Colon (tissue), 2 donors: Measurements from ENCODE around the gene MFSD8.
"Not testable (repeated sequence)": the region's sequence is repeated elsewhere in the genome, so short reads cannot be mapped to it uniquely, and the experiment has no call there.

Experiments
- FAIRE-seq: peaks from 2 replicates; lab custom pipeline; 2012; peaks lifted over from hg19 to GRCh38; lab: Jason Lieb, UNC
- donor health status: control.
- donor health status: control.

The MFSD8 gene, protein sequence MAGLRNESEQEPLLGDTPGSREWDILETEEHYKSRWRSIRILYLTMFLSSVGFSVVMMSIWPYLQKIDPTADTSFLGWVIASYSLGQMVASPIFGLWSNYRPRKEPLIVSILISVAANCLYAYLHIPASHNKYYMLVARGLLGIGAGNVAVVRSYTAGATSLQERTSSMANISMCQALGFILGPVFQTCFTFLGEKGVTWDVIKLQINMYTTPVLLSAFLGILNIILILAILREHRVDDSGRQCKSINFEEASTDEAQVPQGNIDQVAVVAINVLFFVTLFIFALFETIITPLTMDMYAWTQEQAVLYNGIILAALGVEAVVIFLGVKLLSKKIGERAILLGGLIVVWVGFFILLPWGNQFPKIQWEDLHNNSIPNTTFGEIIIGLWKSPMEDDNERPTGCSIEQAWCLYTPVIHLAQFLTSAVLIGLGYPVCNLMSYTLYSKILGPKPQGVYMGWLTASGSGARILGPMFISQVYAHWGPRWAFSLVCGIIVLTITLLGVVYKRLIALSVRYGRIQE

DNA sequence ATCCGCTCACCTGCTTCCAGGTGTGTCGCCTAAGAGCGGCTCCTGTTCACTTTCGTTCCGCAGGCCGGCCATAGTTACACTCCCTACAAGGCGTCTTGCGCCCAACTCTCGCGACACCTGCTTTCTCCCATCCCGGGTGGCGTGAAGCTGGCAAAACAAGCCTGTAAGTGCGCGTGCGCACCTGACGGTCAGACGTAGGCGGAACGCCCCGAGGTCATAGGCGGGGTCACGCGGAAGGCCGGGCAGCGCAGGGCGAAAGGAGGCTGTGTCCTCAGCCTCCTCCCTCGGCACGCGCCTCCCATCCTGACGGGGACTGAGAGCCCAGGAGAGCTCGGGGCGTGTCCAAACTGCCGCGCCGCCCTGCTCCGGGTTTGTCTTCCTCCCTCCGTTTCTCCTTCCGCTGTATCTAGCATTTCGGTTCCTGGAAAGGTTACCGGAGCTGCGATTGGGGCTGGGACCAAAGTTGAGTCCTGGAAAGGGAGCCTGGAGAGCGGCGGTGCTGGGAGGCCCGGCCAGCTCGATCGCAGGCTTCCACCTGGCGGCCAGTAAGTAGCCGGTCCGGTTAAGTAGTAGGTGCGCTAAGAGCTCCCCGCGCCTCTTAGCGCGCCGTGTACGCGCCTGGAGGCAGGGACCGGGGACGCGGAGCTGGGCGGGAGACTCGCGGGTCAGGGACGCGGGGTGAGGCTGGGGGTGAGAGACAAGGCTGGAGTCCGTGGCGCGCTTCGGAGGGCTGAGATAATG is at the start of gene MFSD8, which contains the start of gene ABHD18:
Gene MFSD8, minus strand, starts transcription at position 112 of the 741 bp plus-strand sequence. Its CDS starts 40 bp downstream, at position 72.
Gene ABHD18, plus strand, starts transcription at position 345 of the 741 bp plus-strand sequence. CDS start 17,550 bp downstream, outside the sequence.
- FAIRE-seq, result peak; percentile 69

DNA sequence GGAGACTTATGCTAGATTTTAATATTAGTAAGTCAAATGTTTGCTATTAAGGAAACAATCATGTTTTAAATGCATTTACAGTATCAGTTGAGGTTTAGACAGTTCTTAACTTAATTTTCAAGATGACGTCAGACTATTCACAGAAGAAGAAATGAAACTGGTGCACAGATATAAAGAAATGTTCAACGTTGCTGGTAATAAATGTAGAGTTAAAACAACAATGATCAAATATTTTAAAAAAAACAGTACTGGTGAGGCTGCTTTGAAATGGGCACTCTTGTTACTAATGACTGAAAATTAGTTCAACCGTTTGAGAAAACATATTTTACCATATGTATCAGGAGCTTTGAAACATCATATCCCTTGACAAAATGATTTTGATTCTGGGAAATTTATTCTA is 44.5 kb upstream of the MFSD8 start:
- no peak for FAIRE-seq

DNA sequence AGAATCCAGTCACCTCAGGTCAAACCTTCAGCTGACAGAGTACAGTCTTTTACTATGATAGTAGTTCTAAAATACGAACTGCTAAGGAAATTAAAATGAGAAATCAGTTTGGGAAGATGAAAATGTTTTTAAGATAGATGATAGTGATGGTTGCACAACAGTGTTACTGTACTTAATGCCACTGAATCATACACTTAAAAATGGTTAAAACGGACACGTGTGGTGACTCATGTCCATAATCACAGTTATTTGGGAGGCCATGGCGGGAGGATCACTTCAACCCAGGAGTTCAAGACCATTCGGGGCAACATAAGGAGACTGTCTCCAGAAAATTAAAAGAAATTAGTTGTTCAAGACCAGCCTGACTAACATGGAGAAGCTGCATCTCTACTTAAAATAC is 41.6 kb upstream of the MFSD8 start:
- no peak for FAIRE-seq

DNA sequence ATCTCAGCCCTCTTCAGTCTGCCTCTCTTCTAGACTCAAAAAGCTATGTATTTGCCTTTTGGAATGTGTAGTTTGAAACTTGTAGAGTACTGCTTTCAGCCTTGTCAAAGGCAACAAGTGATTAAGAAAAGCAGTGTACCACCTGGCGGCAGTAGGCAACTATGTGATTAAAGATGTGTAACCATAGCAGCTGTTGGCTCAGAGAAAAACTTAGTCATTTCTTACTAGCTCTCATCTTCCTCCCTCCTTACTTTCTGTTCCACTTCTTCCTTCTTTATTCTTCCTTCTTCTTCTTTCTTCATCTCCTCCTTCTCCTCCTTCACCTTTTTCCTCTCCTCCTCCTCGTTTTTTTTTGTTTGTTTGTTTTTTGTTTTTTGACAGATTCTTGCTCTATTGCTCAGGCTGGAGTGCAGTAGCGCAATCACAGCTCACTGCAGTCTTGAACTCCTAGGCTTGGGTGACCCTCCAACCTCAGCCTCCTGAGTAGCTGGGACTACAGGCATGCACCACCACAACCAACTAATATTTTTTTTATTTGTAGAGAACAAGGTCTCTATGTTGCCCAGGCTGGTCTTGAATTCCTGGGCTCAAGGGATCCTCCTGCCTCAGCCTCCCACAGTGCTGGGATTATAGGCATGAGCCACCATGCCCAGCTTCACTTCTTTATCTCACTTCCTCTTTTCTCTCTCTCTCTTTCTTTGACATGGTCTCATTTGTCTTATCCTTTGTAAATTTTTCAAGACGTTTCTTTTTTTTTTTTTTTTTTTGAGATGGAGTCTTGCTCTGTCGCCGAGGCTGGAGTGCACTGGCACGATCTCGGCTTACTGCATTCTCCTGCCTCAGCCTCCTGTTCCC is 32.8 kb upstream of the MFSD8 start:
- FAIRE-seq, result no peak

DNA sequence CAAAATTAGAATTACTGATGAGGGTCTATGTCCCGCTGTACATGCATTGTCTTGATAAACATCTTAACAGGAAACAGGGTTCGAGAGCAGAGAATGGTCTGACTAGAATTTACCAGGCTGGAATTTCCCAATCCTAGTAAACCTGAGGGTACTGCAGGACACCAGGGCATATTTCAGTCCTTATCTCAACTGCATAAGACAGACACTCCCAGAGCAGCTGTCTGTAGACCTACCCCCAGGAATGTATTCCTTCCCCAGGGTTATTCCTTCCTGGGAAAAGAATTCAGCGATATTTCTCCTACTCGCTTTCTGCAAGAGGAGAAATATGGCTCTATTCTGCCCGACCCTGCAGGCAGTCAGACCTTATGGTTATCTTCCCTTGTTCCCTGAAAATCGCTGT is 31.5 kb upstream of the MFSD8 start:
- not testable (repeated sequence) for FAIRE-seq

DNA sequence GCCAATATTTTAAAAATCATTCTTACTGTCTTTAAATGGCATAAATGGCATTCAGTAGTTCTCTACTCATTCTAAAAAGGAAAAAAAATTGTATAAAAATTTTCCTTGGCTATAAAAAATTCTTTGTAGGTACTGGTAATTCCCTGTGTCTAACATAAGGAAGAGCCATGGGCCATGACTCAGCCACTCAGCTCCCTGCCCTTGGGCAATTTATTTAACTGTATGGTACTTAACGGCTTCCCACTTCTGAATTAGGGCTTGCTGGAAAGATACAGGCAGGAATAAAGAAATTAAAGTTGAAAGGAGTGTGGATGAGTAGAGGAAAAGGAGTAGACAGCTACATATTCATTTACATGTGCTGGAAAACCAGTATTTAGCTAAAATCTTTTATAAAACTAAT is 30.8 kb upstream of the MFSD8 start:
- FAIRE-seq, result no peak

DNA sequence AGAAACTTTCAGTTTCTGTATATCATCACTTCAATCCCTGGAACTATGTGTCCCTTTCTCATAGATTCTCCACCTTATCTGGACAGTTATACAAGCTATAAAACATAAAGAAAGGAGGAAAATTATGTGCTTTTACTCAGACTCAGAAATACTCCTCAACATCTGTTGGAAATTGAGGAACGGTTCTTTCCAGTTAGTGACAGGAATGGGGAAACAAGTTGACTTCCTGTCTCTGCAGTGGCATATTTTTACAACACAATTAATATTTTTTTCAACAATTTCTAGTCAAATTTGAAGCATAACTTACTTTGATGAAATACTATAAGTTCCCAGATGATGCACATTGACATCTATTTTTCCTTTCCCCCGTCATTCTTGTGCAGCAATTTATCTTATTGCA is 28.2 kb upstream of the MFSD8 start:
- FAIRE-seq, result no peak

DNA sequence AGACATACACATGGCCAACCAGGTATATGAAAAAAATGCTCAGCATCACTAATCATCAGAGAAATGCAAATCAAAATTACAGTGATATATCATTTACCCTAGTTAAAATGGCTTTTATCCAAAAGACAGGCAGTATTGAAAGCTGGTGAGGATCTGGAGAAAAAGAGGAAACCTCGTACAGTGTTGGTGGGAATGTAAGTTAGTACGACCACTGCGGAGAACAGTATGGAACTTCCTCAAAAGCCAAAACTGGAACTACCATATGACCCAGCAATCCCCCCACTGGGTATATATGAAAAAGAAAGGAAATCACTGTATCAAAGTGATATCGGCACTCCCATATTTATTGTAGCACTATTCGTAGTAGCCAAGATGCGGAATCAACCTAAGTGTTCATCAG is 23.7 kb upstream of the MFSD8 start:
- FAIRE-seq, result no peak

DNA sequence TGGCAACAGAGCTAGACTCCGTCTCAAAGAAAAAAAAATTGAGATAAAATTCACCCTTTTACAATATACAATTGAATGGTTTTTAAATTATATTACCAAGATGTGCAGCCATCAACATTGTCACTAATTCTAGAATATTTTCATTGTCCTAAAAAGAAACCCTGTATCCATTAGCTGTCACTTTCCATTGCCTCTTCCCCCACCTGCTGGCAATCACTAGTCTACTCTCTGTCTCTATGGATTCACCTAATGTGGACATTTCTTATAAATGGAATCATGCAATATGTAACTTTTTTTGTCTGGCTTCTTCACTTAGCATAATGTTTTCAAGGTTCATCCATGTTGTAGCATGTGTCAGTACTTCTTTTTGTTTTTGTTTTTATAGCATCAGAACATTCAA is 21.0 kb upstream of the MFSD8 start:
- no peak for FAIRE-seq

DNA sequence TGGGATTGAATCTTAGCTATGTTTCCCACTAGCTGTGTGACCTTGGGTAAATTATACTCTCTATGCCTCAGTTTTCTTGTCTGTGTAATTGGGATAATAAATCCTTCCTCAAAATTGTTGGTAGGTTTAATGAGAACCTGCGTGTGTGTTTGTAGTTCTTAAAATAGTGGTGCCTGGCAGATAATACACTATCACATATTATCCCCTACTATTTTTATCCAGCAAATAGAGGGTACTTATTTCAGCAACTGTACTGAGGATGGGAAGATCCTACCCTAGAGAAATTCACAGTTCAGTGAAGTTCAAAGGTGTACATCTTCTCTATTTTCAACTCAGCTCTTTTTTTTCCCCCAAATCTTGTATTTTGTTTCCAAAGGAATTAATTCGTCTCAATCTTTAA is 17.5 kb upstream of the MFSD8 start:
- no peak for FAIRE-seq

DNA sequence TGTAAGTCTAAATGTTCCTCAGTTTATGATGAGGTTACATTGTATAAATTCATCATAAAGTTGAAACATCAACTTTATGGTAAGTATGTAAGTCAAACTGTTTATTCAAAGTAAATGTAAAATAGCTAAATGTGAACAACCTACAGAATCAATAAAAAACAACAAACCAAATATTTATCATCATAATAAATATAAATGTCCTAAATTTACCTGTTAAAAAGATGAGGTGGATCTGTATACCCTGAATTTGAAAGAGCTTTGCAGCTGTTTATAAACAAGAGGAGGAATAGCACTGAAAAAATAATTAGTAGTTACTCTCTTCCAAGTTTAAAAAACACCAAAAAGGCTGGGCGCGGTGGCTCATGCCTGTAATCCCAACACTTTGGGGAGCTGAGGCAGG is 14.0 kb upstream of the MFSD8 start:
- FAIRE-seq, result peak; percentile 41

DNA sequence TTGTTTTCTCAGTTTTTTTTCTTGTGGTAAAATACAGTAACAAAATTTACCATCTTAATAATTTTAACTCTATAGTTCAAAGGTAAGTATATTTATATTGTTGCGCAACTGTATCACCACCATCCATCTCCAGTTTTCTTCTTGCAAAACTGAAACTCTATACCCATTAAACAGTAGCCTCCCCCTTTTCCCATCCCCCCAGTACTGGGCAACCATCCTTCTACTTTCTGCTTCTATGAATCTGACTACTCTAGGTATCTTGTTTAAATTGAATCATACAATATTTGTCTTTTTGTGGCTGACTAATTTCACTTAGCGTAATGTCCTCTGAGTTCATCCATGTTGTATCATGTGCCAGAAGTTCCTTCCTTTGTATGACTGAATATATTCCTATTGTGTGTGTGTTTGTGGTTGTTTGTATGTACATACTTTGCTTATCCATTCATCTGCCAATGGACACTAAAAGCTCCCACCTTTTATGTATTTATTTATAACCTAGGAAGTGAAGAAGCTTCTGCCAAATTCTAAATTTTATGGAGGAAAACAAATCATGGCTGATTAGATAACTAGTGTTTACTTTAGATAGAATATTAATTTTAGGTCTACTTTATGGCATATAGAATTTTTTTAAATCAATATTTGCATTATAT is 10.3 kb upstream of the MFSD8 start:
- no peak for FAIRE-seq

DNA sequence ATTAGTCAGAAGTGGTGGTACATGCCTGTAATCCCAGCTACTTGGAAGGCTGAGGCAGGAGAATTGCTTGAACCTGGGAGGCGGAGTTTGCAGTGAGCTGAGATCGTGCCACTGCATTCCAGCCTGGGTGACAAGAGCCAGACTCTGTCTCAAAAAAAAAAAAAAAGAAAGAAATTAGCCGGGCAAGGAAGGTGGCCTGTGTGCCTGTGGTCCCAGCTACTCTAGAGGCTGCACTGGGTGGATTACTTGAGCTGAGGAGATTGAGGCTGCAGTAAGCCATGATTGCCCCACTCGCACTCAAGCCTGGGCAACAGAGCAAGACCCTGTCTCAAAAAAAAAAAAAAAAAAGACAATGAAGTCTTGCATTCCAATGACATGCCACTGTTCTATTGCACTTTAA is 6.0 kb upstream of the MFSD8 start:
- FAIRE-seq, result not testable (repeated sequence)

DNA sequence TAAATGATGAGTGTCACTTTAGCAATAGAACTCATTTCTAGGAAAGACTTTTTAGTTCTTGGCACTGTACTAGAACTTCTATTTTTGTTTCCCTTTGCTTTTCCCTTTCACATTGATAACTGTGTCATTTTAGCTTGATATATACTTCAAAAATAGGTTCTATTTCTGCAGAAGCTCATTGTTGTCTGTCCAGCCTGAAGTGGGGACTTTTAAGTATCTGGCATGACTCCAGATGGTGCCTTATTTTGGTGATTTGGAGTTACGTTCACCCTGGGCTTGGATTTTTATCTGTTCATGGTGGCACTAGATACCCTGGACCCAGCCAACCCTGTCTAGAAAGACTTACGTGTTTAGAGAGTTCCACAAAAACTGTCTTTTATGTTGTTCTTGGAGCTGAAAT is 3.6 kb upstream of the MFSD8 start:
- FAIRE-seq, result no peak

DNA sequence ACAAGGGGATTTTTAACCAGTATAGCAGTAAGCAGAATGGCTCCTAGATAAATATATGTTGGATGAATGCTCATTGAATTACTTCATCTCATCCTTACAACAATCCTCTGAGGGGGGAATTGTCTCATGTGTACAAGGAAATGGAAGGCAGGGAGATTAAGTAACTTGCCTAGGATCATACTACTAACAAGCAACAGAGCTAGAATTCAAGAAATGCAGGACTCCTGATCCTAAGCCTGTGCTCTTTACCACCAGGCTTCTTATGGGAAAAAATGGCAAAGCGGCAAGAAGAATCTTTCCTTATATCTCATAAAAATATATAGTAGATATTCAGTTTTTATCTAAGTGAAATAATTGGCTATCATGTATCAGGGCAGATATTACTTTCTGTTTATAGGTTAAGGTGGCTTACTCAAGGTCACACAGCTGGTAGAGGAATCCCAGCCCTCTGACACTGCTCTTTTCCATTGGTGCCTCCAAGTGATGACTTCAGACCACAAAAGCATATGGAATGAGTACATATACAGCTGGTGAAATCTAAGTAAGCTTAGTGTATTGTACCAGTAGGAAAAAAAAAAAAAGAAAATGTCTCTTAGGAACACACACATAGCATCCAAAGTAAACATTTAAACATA is 2.3 kb upstream of the MFSD8 start:
- no peak for FAIRE-seq

DNA sequence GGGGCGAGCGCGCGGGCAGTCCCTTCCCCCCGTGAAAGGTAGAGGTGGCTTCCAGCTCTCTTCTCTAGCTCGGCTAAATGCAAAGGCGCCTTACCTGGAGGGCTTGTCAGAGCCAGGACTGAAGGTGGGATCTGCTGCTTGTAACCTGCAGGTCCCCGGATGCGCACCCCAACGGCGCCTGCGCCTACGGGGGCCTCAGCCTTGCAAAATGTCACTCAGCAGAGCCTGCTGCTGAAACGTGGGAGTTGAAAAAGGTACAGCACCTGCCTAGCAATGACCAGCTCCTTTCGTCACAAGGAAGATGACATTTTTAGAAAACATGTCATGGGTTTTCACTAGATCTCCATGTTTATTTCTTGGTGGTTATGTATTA is 816 bp upstream of the MFSD8 start:
- FAIRE-seq, result no peak

DNA sequence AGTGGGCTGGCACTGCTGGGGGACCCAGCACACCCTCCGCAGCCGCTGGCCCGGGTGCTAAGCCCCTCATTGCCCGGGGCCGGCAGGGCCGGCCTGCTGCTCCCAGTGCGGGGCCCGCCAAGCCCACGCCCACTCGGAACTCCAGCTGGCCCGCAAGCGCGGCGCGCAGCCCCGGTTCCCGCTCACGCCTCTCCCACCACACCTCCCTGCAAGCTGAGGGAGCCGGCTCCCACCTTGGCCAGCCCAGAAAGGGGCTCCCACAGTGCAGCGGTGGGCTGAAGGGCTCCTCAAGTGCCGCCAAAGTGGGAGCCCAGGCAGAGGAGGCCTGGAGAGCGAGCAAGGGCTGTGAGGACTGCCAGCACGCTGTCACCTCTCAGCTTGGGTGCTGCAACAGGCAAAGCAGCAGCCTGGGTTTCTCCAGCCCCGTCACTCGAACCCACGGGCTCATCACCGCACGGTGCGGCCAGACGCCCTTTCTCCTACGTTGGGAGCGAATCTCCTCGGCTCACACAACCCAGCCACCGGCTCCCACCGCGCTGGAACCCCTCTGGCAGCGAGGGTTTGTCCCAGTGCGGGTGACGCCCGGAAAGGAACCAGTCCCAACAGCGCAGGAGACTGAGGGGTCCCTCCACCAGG is 429 bp downstream of the MFSD8 start:
- not testable (repeated sequence) for FAIRE-seq

DNA sequence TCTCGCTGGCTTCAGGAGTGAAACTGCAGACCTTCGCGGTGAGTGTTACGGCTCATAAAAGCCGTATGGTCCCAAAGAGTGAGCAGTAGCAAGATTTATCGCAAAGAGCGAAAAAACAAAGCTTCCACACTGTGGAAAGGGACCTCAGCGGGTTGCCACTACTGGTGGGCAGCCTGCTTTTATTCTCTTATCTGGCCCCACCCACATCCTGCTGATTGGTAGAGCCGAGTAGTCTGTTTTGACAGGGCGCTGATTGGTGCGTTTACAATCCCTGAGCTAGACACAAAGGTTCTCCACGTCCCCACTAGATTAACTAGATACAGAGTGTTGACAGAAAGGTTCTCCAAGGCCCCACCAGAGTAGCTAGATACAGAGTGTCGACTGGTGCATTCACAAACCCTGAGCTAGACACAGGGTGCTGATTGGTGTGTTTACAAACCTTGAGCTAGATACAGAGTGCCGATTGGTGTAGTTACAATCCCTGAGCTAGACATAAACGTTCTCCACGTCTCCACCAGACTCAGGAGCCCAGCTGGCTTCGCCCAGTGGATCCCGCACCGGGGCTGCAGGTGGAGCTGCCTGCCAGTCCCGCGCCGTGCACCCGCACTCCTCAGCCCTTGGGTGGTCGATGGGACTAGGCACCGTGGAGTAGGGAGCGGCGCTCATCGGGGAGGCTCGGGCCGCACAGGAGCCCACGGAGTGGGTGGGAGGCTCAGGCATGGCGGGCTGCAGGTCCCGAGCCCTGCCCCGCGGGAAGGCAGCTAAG is 1.2 kb downstream of the MFSD8 start:
- FAIRE-seq, result not testable (repeated sequence)

DNA sequence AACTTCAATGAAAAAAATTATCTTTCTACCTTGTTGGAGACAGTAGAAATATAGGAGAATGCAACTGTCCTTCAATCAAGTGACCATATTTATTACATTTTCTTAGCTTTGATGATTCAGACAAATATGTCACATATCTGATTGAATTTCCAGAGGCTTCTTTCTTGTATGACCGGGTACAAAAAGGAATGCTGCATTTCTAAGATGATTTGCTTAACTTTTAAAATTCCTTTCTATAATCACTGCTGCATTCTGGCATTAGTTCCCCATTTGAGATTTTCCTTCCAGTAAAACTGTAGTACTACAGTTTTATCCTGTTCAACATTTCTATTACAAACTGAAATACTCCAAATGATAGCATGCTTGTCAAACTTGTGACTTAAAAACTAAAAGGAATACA is 5.2 kb downstream of the MFSD8 start:
- FAIRE-seq, result no peak

DNA sequence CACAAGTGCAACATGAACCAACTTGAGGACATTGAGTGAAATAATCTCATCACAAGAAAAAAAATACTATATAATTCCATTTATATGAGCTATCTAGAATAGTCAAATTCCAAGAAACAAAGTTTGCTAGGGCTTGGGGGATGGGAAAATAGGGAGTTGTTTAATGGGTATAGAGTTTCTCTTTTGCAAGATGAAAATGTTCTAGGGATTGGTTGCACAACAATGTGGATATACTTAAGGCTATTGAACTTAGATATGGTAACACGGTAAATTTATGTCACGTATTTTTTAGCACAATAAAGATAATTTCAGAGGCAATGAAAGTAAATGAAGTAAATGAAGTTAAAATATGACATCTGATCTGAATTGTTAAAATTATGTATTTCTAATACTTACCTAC is 7.9 kb downstream of the MFSD8 start:
- no peak for FAIRE-seq
